HepG2 (cell line): ENCODE measurements around the gene PARN. TPM values are rescaled to one million over a fixed set of nuclear protein-coding genes. Genes with fewer than 3 reads are reported as not detected.
A peak's percentile ranks its signal among the peaks of the same experiment; 100 is the strongest.

Source experiments
- CBX1 ChIP-seq: IDR thresholded peaks from one replicate; pipeline ENCODE4 v1.6.1; 2016; ENCODE audit warnings: antibody characterized with exemption, low read depth
- CHCHD3 ChIP-seq: sonication (generic); formaldehyde crosslinking; IDR thresholded peaks from 2 replicates; pipeline ENCODE4 v1.8.0; 2022; ENCODE audit warnings: mild to moderate bottlenecking, missing genetic modification reagents, moderate library complexity
- DNMT1 ChIP-seq: sonication (generic); formaldehyde crosslinking; IDR thresholded peaks from 2 replicates; pipeline ENCODE4 v1.5.1; 2020; ENCODE audit warnings: mild to moderate bottlenecking, missing genetic modification reagents
- ERF ChIP-seq: IDR thresholded peaks from 2 replicates; pipeline ENCODE4 v1.6.1; 2018; ENCODE audit warnings: missing biosample characterization, missing genetic modification reagents
- HNRNPL ChIP-seq: fragments of 200-400 bp; formaldehyde crosslinking; IDR thresholded peaks from 2 replicates; pipeline ENCODE4 v1.6.1; 2017; ENCODE audit warnings: mild to moderate bottlenecking, low read depth, low read length
- MIXL1 ChIP-seq: IDR thresholded peaks from 2 replicates; pipeline ENCODE4 v1.6.1; 2016
- NBN ChIP-seq: fragments of 450-650 bp; conservative IDR thresholded peaks from 2 replicates; pipeline ENCODE4 v1.6.1; 2017
- RBFOX2 ChIP-seq: fragments of 200-400 bp; formaldehyde crosslinking; IDR thresholded peaks from 2 replicates; pipeline ENCODE4 v1.6.1; 2017; ENCODE audit warnings: low read depth, mild to moderate bottlenecking, low read length
- SOX6 ChIP-seq, 2 experiments: fragments of 450-650 bp in 1 of 2; sonication (generic) in 1 of 2; formaldehyde crosslinking in 1 of 2; IDR thresholded peaks; 2 replicates each; pipeline versions ENCODE4 v1.4.0 to v1.6.1; 2017 to 2020; ENCODE audit warnings: antibody characterized with exemption in 1 of 2, mild to moderate bottlenecking in 1 of 2, missing genetic modification reagents in 1 of 2
- TCF7L2 ChIP-seq: IDR thresholded peaks from 2 replicates; pipeline ENCODE4 v1.6.1; 2011; ENCODE audit warnings: mild to moderate bottlenecking, low read depth, low read length, moderate library complexity
- XBP1 ChIP-seq: sonication (generic); formaldehyde crosslinking; IDR thresholded peaks from 2 replicates; pipeline ENCODE4 v1.5.0; 2020; ENCODE audit warnings: missing genetic modification reagents
- ZNF20 ChIP-seq: sonication (generic); formaldehyde crosslinking; IDR thresholded peaks from 2 replicates; pipeline ENCODE4 v1.4.0; 2020; ENCODE audit warnings: mild to moderate bottlenecking, moderate library complexity, missing genetic modification reagents
- ZNF33B ChIP-seq: sonication (generic); formaldehyde crosslinking; IDR thresholded peaks from 2 replicates; pipeline ENCODE4 v1.5.1; 2020; ENCODE audit warnings: mild to moderate bottlenecking, missing genetic modification reagents
- ZNF354B ChIP-seq: sonication (generic); formaldehyde crosslinking; IDR thresholded peaks from 2 replicates; pipeline ENCODE4 v1.8.0; 2022; ENCODE audit warnings: mild to moderate bottlenecking, missing genetic modification reagents
- polyA plus RNA-seq, 8 experiments: library from polyadenylated mRNA; depleted of rRNA in 3 of 8; stranded (reverse) in 7 of 8; unstranded in 1 of 8; fragments of >200 nt; fragmentation: Illumina TruSeq in 4 of 8; extraction: Trizol in 4 of 8; gene quantifications; 2 replicates each; pipeline versions ENCODE4 v1.2.1 to v1.2.3, GENCODE V29; 2011 to 2016; ENCODE audit warnings: low read depth in 4 of 8, missing spikeins in 1 of 8, mixed read lengths in 1 of 8; ENCODE audit not compliant: insufficient read depth in 1 of 8
- total RNA-seq, 5 experiments: library from RNA; depleted of rRNA; stranded (reverse); fragments of >200 nt; fragmentation: Illumina TruSeq; extraction: Trizol; gene quantifications; 2 replicates each; pipeline ENCODE4 v1.2.3, GENCODE V29; 2016; ENCODE audit warnings: low read depth in 1 of 5
- TF ChIP-seq, protein P1 (sequence below): sonication (generic); formaldehyde crosslinking; IDR thresholded peaks from 2 replicates; pipeline ENCODE4 v1.4.0; 2020; ENCODE audit warnings: low read depth, missing genetic modification reagents
- TF ChIP-seq, protein P2 (sequence below): sonication (generic); formaldehyde crosslinking; IDR thresholded peaks from 2 replicates; pipeline ENCODE4 v1.4.0; 2020; ENCODE audit warnings: missing genetic modification reagents, mild to moderate bottlenecking, borderline replicate concordance
- TF ChIP-seq, protein P3 (sequence below): sonication (generic); formaldehyde crosslinking; IDR thresholded peaks from 2 replicates; pipeline ENCODE4 v1.4.0; 2020; ENCODE audit warnings: missing genetic modification reagents, low read depth, mild to moderate bottlenecking, borderline replicate concordance
- TF ChIP-seq, protein P4 (sequence below): fragments of 450-650 bp; IDR thresholded peaks from 2 replicates; pipeline ENCODE4 v1.6.1; 2017
- TF ChIP-seq, protein P5 (sequence below): IDR thresholded peaks from 2 replicates; pipeline ENCODE4 v1.6.1; 2016; ENCODE audit warnings: control low read depth

The PARN gene
- total and polyA plus RNA-seq, 2 of the 13 experiments (the other 11 are each of a cell fraction or from before 2014, with no cell fraction given) = 13.3 to 47.6 TPM

DNA sequence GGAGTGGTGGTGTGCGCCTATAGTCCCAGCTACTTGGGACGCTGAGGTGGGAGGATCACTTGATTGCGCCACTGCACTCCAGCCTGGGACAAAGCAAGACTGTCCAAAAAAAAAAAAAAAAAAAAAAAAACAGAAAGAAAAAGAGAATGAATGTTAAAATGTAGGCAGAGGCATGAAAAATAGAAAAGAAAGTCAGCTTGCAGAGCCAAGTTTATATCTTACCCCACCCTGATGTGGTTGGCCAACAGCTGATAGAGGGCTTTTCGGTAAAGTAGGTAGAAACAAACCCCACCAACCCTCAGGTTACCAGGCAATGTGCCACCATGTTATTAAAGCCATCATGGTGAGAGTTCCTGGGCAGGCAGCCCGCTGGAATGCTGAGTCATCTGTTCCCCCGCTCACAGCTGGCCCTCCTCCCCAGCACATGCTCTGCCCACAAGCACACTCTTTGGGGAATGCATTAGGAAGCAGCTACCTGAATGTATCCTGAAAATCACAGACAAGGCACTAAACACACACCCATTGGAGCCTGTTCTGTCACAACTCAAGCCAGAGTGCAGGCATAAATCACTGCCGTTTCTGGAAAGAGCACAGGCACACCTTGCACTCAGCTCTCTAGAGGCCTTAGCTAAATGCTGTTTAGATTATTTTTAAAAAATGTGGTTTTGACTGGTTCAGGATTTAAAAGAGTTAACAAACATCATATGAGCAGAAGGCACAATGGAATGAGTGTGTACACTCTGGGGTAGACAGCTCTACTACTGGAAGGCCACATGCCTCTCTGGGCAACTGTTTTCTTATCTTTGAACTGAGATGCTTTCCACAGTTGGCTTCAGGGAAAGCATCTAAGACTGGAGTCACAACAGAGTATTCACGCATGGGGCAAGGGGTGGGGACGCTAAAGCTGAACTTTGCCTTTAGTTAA, 128.5 kb downstream of the PARN start (continued):
- TF ChIP-seq, protein P1, sequence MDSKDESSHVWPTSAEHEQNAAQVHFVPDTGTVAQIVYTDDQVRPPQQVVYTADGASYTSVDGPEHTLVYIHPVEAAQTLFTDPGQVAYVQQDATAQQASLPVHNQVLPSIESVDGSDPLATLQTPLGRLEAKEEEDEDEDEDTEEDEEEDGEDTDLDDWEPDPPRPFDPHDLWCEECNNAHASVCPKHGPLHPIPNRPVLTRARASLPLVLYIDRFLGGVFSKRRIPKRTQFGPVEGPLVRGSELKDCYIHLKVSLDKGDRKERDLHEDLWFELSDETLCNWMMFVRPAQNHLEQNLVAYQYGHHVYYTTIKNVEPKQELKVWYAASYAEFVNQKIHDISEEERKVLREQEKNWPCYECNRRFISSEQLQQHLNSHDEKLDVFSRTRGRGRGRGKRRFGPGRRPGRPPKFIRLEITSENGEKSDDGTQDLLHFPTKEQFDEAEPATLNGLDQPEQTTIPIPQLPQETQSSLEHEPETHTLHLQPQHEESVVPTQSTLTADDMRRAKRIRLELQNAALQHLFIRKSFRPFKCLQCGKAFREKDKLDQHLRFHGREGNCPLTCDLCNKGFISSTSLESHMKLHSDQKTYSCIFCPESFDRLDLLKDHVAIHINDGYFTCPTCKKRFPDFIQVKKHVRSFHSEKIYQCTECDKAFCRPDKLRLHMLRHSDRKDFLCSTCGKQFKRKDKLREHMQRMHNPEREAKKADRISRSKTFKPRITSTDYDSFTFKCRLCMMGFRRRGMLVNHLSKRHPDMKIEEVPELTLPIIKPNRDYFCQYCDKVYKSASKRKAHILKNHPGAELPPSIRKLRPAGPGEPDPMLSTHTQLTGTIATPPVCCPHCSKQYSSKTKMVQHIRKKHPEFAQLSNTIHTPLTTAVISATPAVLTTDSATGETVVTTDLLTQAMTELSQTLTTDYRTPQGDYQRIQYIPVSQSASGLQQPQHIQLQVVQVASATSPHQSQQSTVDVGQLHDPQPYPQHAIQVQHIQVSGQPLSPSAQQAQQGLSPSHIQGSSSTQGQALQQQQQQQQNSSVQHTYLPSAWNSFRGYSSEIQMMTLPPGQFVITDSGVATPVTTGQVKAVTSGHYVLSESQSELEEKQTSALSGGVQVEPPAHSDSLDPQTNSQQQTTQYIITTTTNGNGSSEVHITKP (CRISPR knock-in tag) = no peak
- TF ChIP-seq CHCHD3 (CRISPR knock-in tag) (no peak), CBX1 (no peak), ERF (CRISPR knock-in tag) (peak; percentile 68; the same call in 1 of the 2 replicates), HNRNPL (peak; percentile 71), TCF7L2 (no peak), ZNF33B (CRISPR knock-in tag) (no peak), DNMT1 (CRISPR knock-in tag) (no peak), RBFOX2 (no peak), MIXL1 (0 out of 2 replicates have a peak, but pooled peaks have one; percentile 40), ZNF354B (CRISPR knock-in tag) (no peak), ZNF20 (CRISPR knock-in tag) (no peak), NBN (no peak), XBP1 (no peak), SOX6 (IDR thresholded peaks at IDR 0.05) (no peak), SOX6 (CRISPR knock-in tag; IDR thresholded peaks at IDR 0.05) (peak; percentile 57)
- TF ChIP-seq, protein P2, sequence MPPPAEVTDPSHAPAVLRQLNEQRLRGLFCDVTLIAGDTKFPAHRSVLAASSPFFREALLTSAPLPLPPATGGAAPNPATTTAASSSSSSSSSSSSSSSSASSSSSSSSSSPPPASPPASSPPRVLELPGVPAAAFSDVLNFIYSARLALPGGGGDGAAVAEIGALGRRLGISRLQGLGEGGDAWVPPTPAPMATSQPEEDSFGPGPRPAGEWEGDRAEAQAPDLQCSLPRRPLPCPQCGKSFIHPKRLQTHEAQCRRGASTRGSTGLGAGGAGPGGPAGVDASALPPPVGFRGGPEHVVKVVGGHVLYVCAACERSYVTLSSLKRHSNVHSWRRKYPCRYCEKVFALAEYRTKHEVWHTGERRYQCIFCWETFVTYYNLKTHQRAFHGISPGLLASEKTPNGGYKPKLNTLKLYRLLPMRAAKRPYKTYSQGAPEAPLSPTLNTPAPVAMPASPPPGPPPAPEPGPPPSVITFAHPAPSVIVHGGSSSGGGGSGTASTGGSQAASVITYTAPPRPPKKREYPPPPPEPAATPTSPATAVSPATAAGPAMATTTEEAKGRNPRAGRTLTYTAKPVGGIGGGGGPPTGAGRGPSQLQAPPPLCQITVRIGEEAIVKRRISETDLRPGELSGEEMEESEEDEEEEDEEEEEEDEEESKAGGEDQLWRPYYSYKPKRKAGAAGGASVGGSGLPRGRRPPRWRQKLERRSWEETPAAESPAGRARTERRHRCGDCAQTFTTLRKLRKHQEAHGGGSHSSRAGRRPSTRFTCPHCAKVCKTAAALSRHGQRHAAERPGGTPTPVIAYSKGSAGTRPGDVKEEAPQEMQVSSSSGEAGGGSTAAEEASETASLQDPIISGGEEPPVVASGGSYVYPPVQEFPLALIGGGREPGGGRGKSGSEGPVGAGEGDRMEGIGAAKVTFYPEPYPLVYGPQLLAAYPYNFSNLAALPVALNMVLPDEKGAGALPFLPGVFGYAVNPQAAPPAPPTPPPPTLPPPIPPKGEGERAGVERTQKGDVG = peak; percentile 83; the same call in 1 of the 2 replicates
- TF ChIP-seq, protein P3, sequence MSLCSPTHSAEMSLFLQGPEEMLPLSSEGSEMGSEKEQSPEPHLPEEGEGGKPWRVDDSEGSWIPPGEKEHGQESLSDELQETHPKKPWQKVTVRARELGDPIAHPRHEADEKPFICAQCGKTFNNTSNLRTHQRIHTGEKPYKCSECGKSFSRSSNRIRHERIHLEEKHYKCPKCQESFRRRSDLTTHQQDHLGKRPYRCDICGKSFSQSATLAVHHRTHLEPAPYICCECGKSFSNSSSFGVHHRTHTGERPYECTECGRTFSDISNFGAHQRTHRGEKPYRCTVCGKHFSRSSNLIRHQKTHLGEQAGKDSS (CRISPR knock-in tag) = peak; percentile 79; the same call in 1 of the 2 replicates
- TF ChIP-seq, protein P4, sequence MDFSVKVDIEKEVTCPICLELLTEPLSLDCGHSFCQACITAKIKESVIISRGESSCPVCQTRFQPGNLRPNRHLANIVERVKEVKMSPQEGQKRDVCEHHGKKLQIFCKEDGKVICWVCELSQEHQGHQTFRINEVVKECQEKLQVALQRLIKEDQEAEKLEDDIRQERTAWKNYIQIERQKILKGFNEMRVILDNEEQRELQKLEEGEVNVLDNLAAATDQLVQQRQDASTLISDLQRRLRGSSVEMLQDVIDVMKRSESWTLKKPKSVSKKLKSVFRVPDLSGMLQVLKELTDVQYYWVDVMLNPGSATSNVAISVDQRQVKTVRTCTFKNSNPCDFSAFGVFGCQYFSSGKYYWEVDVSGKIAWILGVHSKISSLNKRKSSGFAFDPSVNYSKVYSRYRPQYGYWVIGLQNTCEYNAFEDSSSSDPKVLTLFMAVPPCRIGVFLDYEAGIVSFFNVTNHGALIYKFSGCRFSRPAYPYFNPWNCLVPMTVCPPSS = no peak
- TF ChIP-seq, protein P5, sequence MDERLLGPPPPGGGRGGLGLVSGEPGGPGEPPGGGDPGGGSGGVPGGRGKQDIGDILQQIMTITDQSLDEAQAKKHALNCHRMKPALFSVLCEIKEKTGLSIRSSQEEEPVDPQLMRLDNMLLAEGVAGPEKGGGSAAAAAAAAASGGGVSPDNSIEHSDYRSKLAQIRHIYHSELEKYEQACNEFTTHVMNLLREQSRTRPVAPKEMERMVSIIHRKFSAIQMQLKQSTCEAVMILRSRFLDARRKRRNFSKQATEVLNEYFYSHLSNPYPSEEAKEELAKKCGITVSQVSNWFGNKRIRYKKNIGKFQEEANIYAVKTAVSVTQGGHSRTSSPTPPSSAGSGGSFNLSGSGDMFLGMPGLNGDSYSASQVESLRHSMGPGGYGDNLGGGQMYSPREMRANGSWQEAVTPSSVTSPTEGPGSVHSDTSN (CRISPR knock-in tag) = no peak
